Stomach (tissue), 19 donors: Measurements from ENCODE around the gene ZNF134. TPM values are rescaled to one million over a fixed set of nuclear protein-coding genes. Genes with fewer than 3 reads are reported as not detected.
A peak's percentile ranks its signal among the peaks of the same experiment; 100 is the strongest.

Experiments
- DNase-seq, 2 donors: peaks; one replicate each; pipeline versions ENCODE4 v3.0.0 to v3.0.0-alpha.2; 2013 to 2019
- H3K27ac ChIP-seq, 5 donors: fragments of 200-600 bp in 4 of 5; sonication (generic) in 4 of 5; one replicate each; pipeline ENCODE4 v1.5.1; 2013 to 2019; ENCODE audit warnings: mild to moderate bottlenecking in 1 of 5, moderate library complexity in 1 of 5
- H3K27me3 ChIP-seq, 3 donors: fragments of 200-600 bp; sonication (generic); one replicate each; pipeline ENCODE4 v1.5.1; 2017 to 2019; ENCODE audit warnings: mixed run types in 1 of 3
- H3K36me3 ChIP-seq, 4 donors: fragments of 200-600 bp; sonication (generic); 1 replicate in 3 of 4; 2 replicates in 1 of 4; pipeline ENCODE4 v1.5.1; 2016 to 2019
- H3K4me1 ChIP-seq, 4 donors: fragments of 200-600 bp; sonication (generic); one replicate each; pipeline ENCODE4 v1.5.1; 2016 to 2019
- H3K4me3 ChIP-seq, 4 donors: fragments of 200-600 bp; sonication (generic) in 3 of 4; one replicate each; pipeline ENCODE4 v1.5.1; 2016 to 2019; ENCODE audit warnings: mild to moderate bottlenecking in 1 of 4
- H3K9me3 ChIP-seq, 4 donors: fragments of 200-600 bp; sonication (generic); one replicate each; pipeline ENCODE4 v1.5.1; 2016 to 2019
- CTCF ChIP-seq, 7 experiments: fragments of 450-650 bp in 4 of 7; fragments of 200-600 bp in 3 of 7; sonication (generic) in 3 of 7; IDR thresholded peaks; one replicate each; pipeline ENCODE4 v1.5.1; 2016 to 2019; ENCODE audit warnings: antibody characterized with exemption in 7 of 7, control low read depth in 2 of 7, mild to moderate bottlenecking in 1 of 7
- EP300 ChIP-seq: sonication (generic); formaldehyde crosslinking; IDR thresholded peaks from one replicate; pipeline ENCODE4 v1.6.1; 2017; ENCODE audit warnings: antibody characterized with exemption
- POLR2A ChIP-seq, 4 donors: fragments of 450-650 bp; IDR thresholded peaks; one replicate each; pipeline ENCODE4 v1.6.1; 2016; ENCODE audit warnings: antibody characterized with exemption in 4 of 4, control low read depth in 2 of 4, mild to moderate bottlenecking in 1 of 4, moderate library complexity in 1 of 4
- POLR2AphosphoS5 ChIP-seq, 3 donors: sonication (generic); formaldehyde crosslinking; IDR thresholded peaks; one replicate each; pipeline ENCODE4 v1.6.1; 2016; ENCODE audit warnings: antibody characterized with exemption in 3 of 3
- WGBS, 5 donors: extraction: QIAGEN DNeasy Blood & Tissue Kit in 3 of 5; methylation state at CpG; one replicate each; pipeline versions ENCODE4 v1.1.5 to v1.1.7; 2013 to 2018; 5-methylcytosine and 5-hydroxymethylcytosine counted together
- intact Hi-C: fragments of 100-400 bp; cut with DNase I; formaldehyde crosslinking; loops from one replicate; pipeline ENCODE4 v1.15.1; 2023; ENCODE audit warnings: low total_unique reads
- long read RNA-seq, 10 donors: transcript quantifications; one replicate each; lab custom pipeline, GENCODE V29; 2026
- polyA plus RNA-seq, 3 donors: library from polyadenylated mRNA; stranded (reverse); fragments of 200-250 nt; gene quantifications; one replicate each; pipeline ENCODE4 v1.2.3, GENCODE V29; 2013
- total RNA-seq, 5 donors: library from RNA; depleted of rRNA; stranded (reverse); fragments of >200 nt; gene quantifications; one replicate each; pipeline versions ENCODE4 v1.1.0 to v1.2.3, GENCODE V29; 2014 to 2016
- donor health status: healthy with polysubstance abuse.
- donor health status: Bipolar disorder and iron deficiency.
- donor health status: healthy.

ZNF134 gene
- total RNA-seq = 10 to 100 TPM in 4 of 5 donors, 1 to 10 TPM in 1; 6.2 to 21.7 (median 11.6) TPM
- 1 to 10 TPM; 3.8 to 5.0 (median 4.2) TPM for polyA plus RNA-seq
- long read RNA-seq, donor 1, full-length matches to known transcripts = 9 of 9 reads
- long read RNA-seq, donor 1, partial matches to known transcripts = 0 of 9 reads
- long read RNA-seq, donor 1, other reads (novel, unspliced or antisense) = 0 of 9 reads
- long read RNA-seq, donor 2, full-length matches to known transcripts = 2 of 2 reads
- long read RNA-seq, donor 2, partial matches to known transcripts = 0 of 2 reads
- long read RNA-seq, donor 2, other reads (novel, unspliced or antisense) = 0 of 2 reads
- long read RNA-seq, donor 3, full-length matches to known transcripts = 5 of 5 reads
- long read RNA-seq, donor 3, partial matches to known transcripts = 0 of 5 reads
- long read RNA-seq, donor 3, other reads (novel, unspliced or antisense) = 0 of 5 reads
- long read RNA-seq, donor 4, full-length matches to known transcripts = 2 of 2 reads
- long read RNA-seq, donor 4, partial matches to known transcripts = 0 of 2 reads
- long read RNA-seq, donor 4, other reads (novel, unspliced or antisense) = 0 of 2 reads
- long read RNA-seq, donor 5, full-length matches to known transcripts = 3 of 3 reads
- long read RNA-seq, donor 5, partial matches to known transcripts = 0 of 3 reads
- long read RNA-seq, donor 5, other reads (novel, unspliced or antisense) = 0 of 3 reads
- long read RNA-seq, donor 6, full-length matches to known transcripts = 16 of 16 reads
- long read RNA-seq, donor 6, partial matches to known transcripts = 0 of 16 reads
- long read RNA-seq, donor 6, other reads (novel, unspliced or antisense) = 0 of 16 reads
- long read RNA-seq, donor 7, full-length matches to known transcripts = 6 of 6 reads
- long read RNA-seq, donor 7, partial matches to known transcripts = 0 of 6 reads
- long read RNA-seq, donor 7, other reads (novel, unspliced or antisense) = 0 of 6 reads
- long read RNA-seq, donor 8, full-length matches to known transcripts = 10 of 10 reads
- long read RNA-seq, donor 8, partial matches to known transcripts = 0 of 10 reads
- long read RNA-seq, donor 8, other reads (novel, unspliced or antisense) = 0 of 10 reads
- long read RNA-seq, donor 9, full-length matches to known transcripts = 2 of 7 reads
- long read RNA-seq, donor 9, partial matches to known transcripts = 5 of 7 reads
- long read RNA-seq, donor 9, other reads (novel, unspliced or antisense) = 0 of 7 reads
- long read RNA-seq, donor 10, full-length matches to known transcripts = 2 of 2 reads
- long read RNA-seq, donor 10, partial matches to known transcripts = 0 of 2 reads
- long read RNA-seq, donor 10, other reads (novel, unspliced or antisense) = 0 of 2 reads

GRCh38 chr19:57613941-57614743 is at the start of gene ZNF134:
Gene ZNF134 (plus strand): TSS chr19:57614242. CDS start chr19:57619469, 5,227 bp downstream.
- H3K4me3 ChIP-seq = peak within 1 kb of the TSS; percentile 93 to 100 (median 96)
- intact Hi-C loops = no loop called here

GRCh38 chr19:57566396-57567265 is 47.4 kb upstream of the ZNF134 start:
- Histone ChIP-seq H3K27ac (no peak overlapping the region), H3K4me3 (no peak overlapping the region), H3K4me1 (no peaks in the 10 kb centered on the region), H3K36me3 (peaks cover 0 to 14% (median 4%) of the 10 kb centered on the region in 4 donors), H3K9me3 (peaks cover 56 to 100% (median 93%) of the 10 kb centered on the region in 4 donors), H3K27me3 (no peaks in the 10 kb centered on the region)
- no peak for DNase-seq
- intact Hi-C loops = no loop called here
- WGBS, 5 donors = 56 to 62% (median 61%) methylated on average over 7 of the region's 7 CpGs
- TF ChIP-seq EP300 = no peak
- no peak for TF ChIP-seq POLR2A (IDR thresholded peaks at IDR 0.05)
- no peak for TF ChIP-seq CTCF (IDR thresholded peaks at IDR 0.05)
- no peak for TF ChIP-seq POLR2AphosphoS5 (IDR thresholded peaks at IDR 0.05)

More at GRCh38 chr19:57613941-57614743, at the start of gene ZNF134:
- TF ChIP-seq POLR2AphosphoS5 (IDR thresholded peaks at IDR 0.05) (peak in 2 of 3 donors; percentile 23 to 78), EP300 (no peak), CTCF (IDR thresholded peaks at IDR 0.05) (peak in 1 of 7 experiments; percentile 51), POLR2A (IDR thresholded peaks at IDR 0.05) (no peak)
- Histone ChIP-seq H3K9me3 (peaks cover 45 to 73% (median 61%) of the 10 kb centered on the region in 4 donors), H3K4me1 (peaks cover 4 to 20% (median 11%) of the 10 kb centered on the region in 4 donors), H3K27ac (peak within 1 kb of the TSS; percentile 54 to 80 (median 73)), H3K36me3 (peaks cover 34 to 44% (median 38%) of the 10 kb centered on the region in 4 donors), H3K27me3 (no peaks in the 10 kb centered on the region)
- peak; percentile 93 to 98 for DNase-seq
- WGBS, 5 donors = 2 to 18% (median 2%) methylated on average over 9 to 64 of the region's 64 CpGs

- Histone ChIP-seq H3K4me3 (no peak overlapping the region), H3K9me3 (peaks cover 86 to 100% (median 100%) of the 10 kb centered on the region in 4 donors), H3K36me3 (peaks cover 34 to 55% (median 44%) of the 10 kb centered on the region in 4 donors), H3K4me1 (no peaks in the 10 kb centered on the region), H3K27ac (no peak overlapping the region), H3K27me3 (no peaks in the 10 kb centered on the region)
- intact Hi-C loops = no loop called here
- no peak for DNase-seq
- TF ChIP-seq CTCF (IDR thresholded peaks at IDR 0.05) = no peak
- TF ChIP-seq POLR2AphosphoS5 (IDR thresholded peaks at IDR 0.05) = no peak
- TF ChIP-seq POLR2A (IDR thresholded peaks at IDR 0.05) = no peak
- no peak for TF ChIP-seq EP300
Observed at GRCh38 chr19:57570707-57571106, 43.3 kb upstream of the ZNF134 start.
